CD14-positive monocyte (primary cell): ENCODE measurements around the gene PDZK1. TPM values are rescaled to one million over a fixed set of nuclear protein-coding genes. Genes with fewer than 3 reads are reported as not detected.

Experiments
- DNase-seq, 3 donors: peaks; one replicate each; pipeline ENCODE4 v3.0.0-alpha.2; 2011 to 2022
- H2AFZ ChIP-seq: 2 replicates; pipeline ENCODE4 v1.6.0; 2012; ENCODE audit warnings: mild to moderate bottlenecking, low read depth, low read length, inconsistent platforms; ENCODE audit not compliant: insufficient read depth, poor library complexity, severe bottlenecking
- H3K27ac ChIP-seq, 2 donors: 1 replicate in 1 of 2; 2 replicates in 1 of 2; pipeline ENCODE4 v1.5.1; 2012 to 2013; ENCODE audit warnings: low read length in 2 of 2, control low read depth in 1 of 2, inconsistent platforms in 1 of 2, low read depth in 1 of 2, mild to moderate bottlenecking in 1 of 2
- H3K27me3 ChIP-seq, 2 donors: one replicate each; pipeline versions ENCODE4 v1.6.0 to v1.6.1; 2011 to 2013; ENCODE audit warnings: low read length in 2 of 2; ENCODE audit not compliant: control insufficient read depth in 2 of 2, insufficient read depth in 2 of 2
- H3K36me3 ChIP-seq, 2 donors: replicated peaks in 1 of 2; 1 replicate in 1 of 2; 2 replicates in 1 of 2; pipeline versions ENCODE4 v1.5.1 to v1.6.1; 2012 to 2013; ENCODE audit warnings: low read length in 2 of 2, control low read depth in 1 of 2, inconsistent platforms in 1 of 2, mild to moderate bottlenecking in 1 of 2; ENCODE audit not compliant: insufficient read depth in 2 of 2, control insufficient read depth in 1 of 2
- H3K4me1 ChIP-seq, 2 donors: 1 replicate in 1 of 2; 2 replicates in 1 of 2; pipeline versions ENCODE4 v1.5.1 to v1.6.1; 2012 to 2013; ENCODE audit warnings: low read length in 2 of 2, control low read depth in 1 of 2, inconsistent platforms in 1 of 2, mild to moderate bottlenecking in 1 of 2, moderate library complexity in 1 of 2; ENCODE audit not compliant: insufficient read depth in 2 of 2, control insufficient read depth in 1 of 2
- H3K4me2 ChIP-seq: replicated peaks from 2 replicates; pipeline ENCODE3; 2012; ENCODE audit warnings: low read length, moderate library complexity, mild to moderate bottlenecking; ENCODE audit not compliant: poor library complexity, severe bottlenecking; ENCODE audit errors: extremely low read depth
- H3K4me3 ChIP-seq, 3 experiments: fragments of 200-600 bp in 1 of 3; sonication (generic) in 1 of 3; replicated peaks in 1 of 3; 1 replicate in 2 of 3; 2 replicates in 1 of 3; pipeline ENCODE4 v1.5.1; 2011 to 2013; ENCODE audit warnings: low read length in 3 of 3, mild to moderate bottlenecking in 3 of 3, control low read depth in 2 of 3, low read depth in 2 of 3, inconsistent platforms in 1 of 3, moderate library complexity in 1 of 3
- H3K79me2 ChIP-seq: 2 replicates; pipeline ENCODE4 v1.6.0; 2012; ENCODE audit warnings: mild to moderate bottlenecking, control low read depth, inconsistent platforms, low read length, moderate library complexity; ENCODE audit not compliant: insufficient read depth
- H3K9ac ChIP-seq: 2 replicates; pipeline ENCODE4 v1.6.0; 2017; ENCODE audit warnings: low read length, mild to moderate bottlenecking; ENCODE audit not compliant: insufficient read depth, poor library complexity, severe bottlenecking
- H3K9me3 ChIP-seq, 2 donors: replicated peaks in 1 of 2; 1 replicate in 1 of 2; 2 replicates in 1 of 2; pipeline versions ENCODE4 v1.5.1 to v1.6.1; 2012 to 2013; ENCODE audit warnings: low read length in 2 of 2, control low read depth in 1 of 2; ENCODE audit not compliant: control insufficient read depth in 1 of 2, insufficient read depth in 1 of 2
- H4K20me1 ChIP-seq: 2 replicates; pipeline ENCODE4 v1.6.0; 2012; ENCODE audit warnings: mild to moderate bottlenecking, low read length, control low read depth, moderate library complexity; ENCODE audit not compliant: insufficient read depth
- H3K27ac Mint-ChIP-seq, 7 donors: one replicate each; pipeline ENCODE4 v1.8.0; 2020; ENCODE audit warnings: mild to moderate bottlenecking in 7 of 7, mixed read lengths in 7 of 7, moderate library complexity in 6 of 7, inconsistent platforms in 2 of 7
- H3K27me3 Mint-ChIP-seq, 3 donors: one replicate each; pipeline ENCODE4 v1.8.0; 2021 to 2022; ENCODE audit warnings: low read depth in 3 of 3, mild to moderate bottlenecking in 3 of 3, mixed read lengths in 3 of 3, moderate library complexity in 3 of 3, inconsistent platforms in 1 of 3
- H3K36me3 Mint-ChIP-seq, 2 donors: one replicate each; pipeline ENCODE4 v1.8.0; 2020; ENCODE audit warnings: mixed read lengths in 2 of 2, inconsistent platforms in 1 of 2, mild to moderate bottlenecking in 1 of 2
- H3K4me1 Mint-ChIP-seq: one replicate; pipeline ENCODE4 v1.8.0; 2020; ENCODE audit warnings: mild to moderate bottlenecking, mixed read lengths
- H3K4me3 Mint-ChIP-seq, 2 donors: one replicate each; pipeline ENCODE4 v1.8.0; 2020; ENCODE audit warnings: mild to moderate bottlenecking in 2 of 2, mixed read lengths in 2 of 2, moderate library complexity in 1 of 2
- H3K9me3 Mint-ChIP-seq, 7 donors: one replicate each; pipeline ENCODE4 v1.8.0; 2020 to 2022; ENCODE audit warnings: mixed read lengths in 7 of 7, mild to moderate bottlenecking in 6 of 7, moderate library complexity in 6 of 7, inconsistent platforms in 2 of 7
- CTCF ChIP-seq: fragments of 200-600 bp; IDR thresholded peaks from one replicate; pipeline ENCODE4 v1.8.0; 2022; ENCODE audit warnings: antibody characterized with exemption, mild to moderate bottlenecking
- WGBS: methylation state at CpG from one replicate; pipeline ENCODE4 v1.1.5; 2013; ENCODE audit warnings: missing lambda C conversion rate; ENCODE audit not compliant: insufficient coverage; 5-methylcytosine and 5-hydroxymethylcytosine counted together
- intact Hi-C, 2 donors: fragments of 100-400 bp; cut with micrococcal nuclease; formaldehyde crosslinking; loops; one replicate each; pipeline versions ENCODE4 v1.15.0 to v1.15.1; 2023
- polyA plus RNA-seq, 3 donors: library from polyadenylated mRNA; depleted of rRNA in 1 of 3; unstranded in 2 of 3; stranded (reverse) in 1 of 3; fragments of 300-500 nt in 2 of 3; fragments of >200 nt in 1 of 3; fragmentation: Illumina TruSeq in 2 of 3; gene quantifications; 1 replicate in 2 of 3; 2 replicates in 1 of 3; pipeline ENCODE4 v1.2.3, GENCODE V29; 2012 to 2021

PDZK1 gene
- polyA plus RNA-seq, 3 donors = 0.04 TPM; not detected in 2

- Histone ChIP-seq H3K4me2 (no peak overlapping the region), H3K79me2 (no peaks in the 10 kb centered on the region), H3K4me1 (peaks cover 10 to 15% of the 10 kb centered on the region in 2 donors), H3K27ac (no peak overlapping the region), H3K9me3 (no peaks in the 10 kb centered on the region), H4K20me1 (no peaks in the 10 kb centered on the region), H3K9ac (no peak overlapping the region), H3K4me3 (no peak overlapping the region), H3K36me3 (no peaks in the 10 kb centered on the region), H2AFZ (no peak overlapping the region), H3K27me3 (no peaks in the 10 kb centered on the region)
- 87% methylated on average over 3 of the region's 5 CpGs for WGBS
- H3K27me3 Mint-ChIP-seq = peaks cover 0 to 9% (median 1%) of the 10 kb centered on the region in 3 donors
- H3K9me3 Mint-ChIP-seq = peaks cover 0 to 4% (median 0%) of the 10 kb centered on the region in 7 donors
- peak overlapping the region in 1 of 7 donors; percentile 14 for H3K27ac Mint-ChIP-seq
- intact Hi-C loops = no loop called here
- H3K4me1 Mint-ChIP-seq = peaks cover 24% of the 10 kb centered on the region
- no peaks in the 10 kb centered on the region for H3K36me3 Mint-ChIP-seq
- no peak overlapping the region for H3K4me3 Mint-ChIP-seq
- DNase-seq = peak in 2 of 3 donors; percentile 7 to 22
- no peak for TF ChIP-seq CTCF
These were observed 11.1 kb downstream of the PDZK1 start for GRCh38 chr1:145695821-145696629.

GRCh38 chr1:145692785-145693443, 14.3 kb downstream of the PDZK1 start:
- Histone ChIP-seq H3K27ac (no peak overlapping the region), H3K9me3 (no peaks in the 10 kb centered on the region), H2AFZ (no peak overlapping the region), H4K20me1 (no peaks in the 10 kb centered on the region), H3K79me2 (no peaks in the 10 kb centered on the region), H3K27me3 (no peaks in the 10 kb centered on the region), H3K9ac (no peak overlapping the region), H3K4me1 (peaks cover 10 to 15% of the 10 kb centered on the region in 2 donors), H3K4me3 (no peak overlapping the region), H3K4me2 (no peak overlapping the region), H3K36me3 (no peaks in the 10 kb centered on the region)
- no peak for DNase-seq
- Mint-ChIP-seq H3K4me3 (no peak overlapping the region), H3K27ac (no peak overlapping the region), H3K27me3 (peaks cover 1 to 8% (median 3%) of the 10 kb centered on the region in 3 donors), H3K36me3 (no peaks in the 10 kb centered on the region), H3K4me1 (peaks cover 34% of the 10 kb centered on the region), H3K9me3 (peaks cover 0 to 4% (median 0%) of the 10 kb centered on the region in 7 donors)
- TF ChIP-seq CTCF = no peak
- intact Hi-C loops = no loop called here
- 69% methylated on average over 8 of the region's 11 CpGs for WGBS
